NCI-H2227 (cell line): ENCODE measurements around the gene FN1.

ENCODE experiments used
- DNase-seq: peaks from one replicate; lab custom pipeline; 2025; ENCODE audit not compliant: unreplicated experiment; lab: John Stamatoyannopoulos, UW

Gene FN1

GRCh38 chr2:215442401-215442787 is 6.5 kb upstream of the FN1 start:
- DNase-seq, result no peak

GRCh38 chr2:215441560-215442400 is 5.9 kb upstream of the FN1 start:
- DNase-seq, result no peak

- DNase-seq, result no peak
Observed at GRCh38 chr2:215439980-215440512, 4.2 kb upstream of the FN1 start.

GRCh38 chr2:215439404-215439803 is 3.5 kb upstream of the FN1 start:
- no peak for DNase-seq

- DNase-seq, result no peak
Observed at GRCh38 chr2:215437614-215438013, 1.7 kb upstream of the FN1 start.

- DNase-seq, result peak; percentile 28
Observed at GRCh38 chr2:215436705-215437565, 1.1 kb upstream of the FN1 start.

GRCh38 chr2:215435280-215435869 is 493 bp downstream of the FN1 start:
- peak; percentile 38 for DNase-seq

GRCh38 chr2:215434447-215435279 is 1.2 kb downstream of the FN1 start:
- DNase-seq, result no peak

GRCh38 chr2:215432759-215433594 is 2.9 kb downstream of the FN1 start:
- no peak for DNase-seq

GRCh38 chr2:215431778-215432758 is 3.8 kb downstream of the FN1 start:
- DNase-seq, result no peak

GRCh38 chr2:215431290-215431689 is 4.6 kb downstream of the FN1 start:
- no peak for DNase-seq

- DNase-seq, result no peak
Observed at GRCh38 chr2:215430528-215431187, 5.2 kb downstream of the FN1 start.

GRCh38 chr2:215429424-215429823 is 6.4 kb downstream of the FN1 start:
- no peak for DNase-seq

GRCh38 chr2:215428060-215428910 is 7.6 kb downstream of the FN1 start:
- DNase-seq, result no peak

- DNase-seq, result no peak
Observed at GRCh38 chr2:215427585-215427984, 8.3 kb downstream of the FN1 start.

GRCh38 chr2:215425021-215425782 is 10.7 kb downstream of the FN1 start:
- no peak for DNase-seq
